H1 (cell line): ENCODE measurements around the gene LTB4R. TPM values are rescaled to one million over a fixed set of nuclear protein-coding genes. Genes with fewer than 3 reads are reported as not detected.

Source experiments
- CTCF ChIA-PET: fragments of 300-600 bp; sonication (Branson Sonifier 250); formaldehyde crosslinking; loops from one replicate; lab custom pipeline; 2021; ENCODE audit not compliant: partially characterized antibody; lab: Charles Lee
- POLR2A ChIA-PET: fragments of 300-600 bp; sonication (Branson Sonifier 250); formaldehyde crosslinking; loops from one replicate; lab custom pipeline; 2021; ENCODE audit warnings: inconsistent platforms; ENCODE audit not compliant: partially characterized antibody; lab: Charles Lee
- DNase-seq, 2 experiments: peaks; one replicate each; pipeline versions ENCODE4 v3.0.0 to v3.0.0-alpha.2; 2010 to 2022; ENCODE audit warnings: low spot score in 2 of 2, low read depth in 1 of 2, mixed read lengths in 1 of 2
- FAIRE-seq: peaks from 2 replicates; lab custom pipeline; 2011; peaks lifted over from hg19 to GRCh38; lab: Jason Lieb, UNC
- H2AFZ ChIP-seq: 2 replicates; pipeline ENCODE4 v1.8.1; 2012; ENCODE audit warnings: low read length, inconsistent platforms
- H2AK5ac ChIP-seq: 2 replicates; pipeline ENCODE4 v1.6.1; 2013; ENCODE audit warnings: low read depth, low read length
- H2BK120ac ChIP-seq: replicated peaks from 2 replicates; pipeline ENCODE3; 2013; ENCODE audit warnings: low read depth, low read length, inconsistent platforms
- H2BK12ac ChIP-seq: 2 replicates; pipeline ENCODE4 v1.6.1; 2013; ENCODE audit warnings: low read depth, low read length
- H2BK15ac ChIP-seq: 2 replicates; pipeline ENCODE4 v1.6.1; 2013; ENCODE audit warnings: low read length
- H2BK20ac ChIP-seq: 2 replicates; pipeline ENCODE4 v1.6.1; 2013; ENCODE audit warnings: low read length
- H2BK5ac ChIP-seq: 2 replicates; pipeline ENCODE4 v1.6.1; 2013; ENCODE audit warnings: low read depth, low read length
- H3K14ac ChIP-seq: 2 replicates; pipeline ENCODE4 v1.6.1; 2013; ENCODE audit warnings: inconsistent platforms; ENCODE audit not compliant: insufficient read length
- H3K18ac ChIP-seq: 2 replicates; pipeline ENCODE4 v1.6.1; 2013; ENCODE audit warnings: low read length; ENCODE audit errors: extremely low read depth
- H3K23ac ChIP-seq: 2 replicates; pipeline ENCODE4 v1.6.1; 2013; ENCODE audit warnings: inconsistent platforms; ENCODE audit not compliant: insufficient read length
- H3K23me2 ChIP-seq: 2 replicates; pipeline ENCODE4 v1.6.1; 2013; ENCODE audit warnings: low read depth, low read length
- H3K27ac ChIP-seq: 2 replicates; pipeline ENCODE4 v1.6.1; 2011; ENCODE audit warnings: low read depth, low read length, inconsistent platforms
- H3K27me3 ChIP-seq, 4 experiments: replicated peaks in 1 of 4; 1 replicate in 1 of 4; 2 replicates in 3 of 4; pipeline versions ENCODE4 v1.6.1 to v1.8.1; 2011 to 2013; ENCODE audit warnings: low read length in 3 of 4, mild to moderate bottlenecking in 3 of 4, inconsistent platforms in 2 of 4, mixed read lengths in 2 of 4, moderate library complexity in 1 of 4; ENCODE audit not compliant: control insufficient read depth in 3 of 4, insufficient read depth in 3 of 4; ENCODE audit errors: extremely low read depth in 1 of 4
- H3K36me3 ChIP-seq, 4 experiments: 2 replicates each; pipeline versions ENCODE4 v1.6.1 to v1.8.1; 2011 to 2013; ENCODE audit warnings: mild to moderate bottlenecking in 4 of 4, low read length in 3 of 4, moderate library complexity in 2 of 4, control low read depth in 1 of 4, inconsistent platforms in 1 of 4; ENCODE audit not compliant: insufficient read depth in 4 of 4, control insufficient read depth in 2 of 4
- H3K4ac ChIP-seq: replicated peaks from 2 replicates; pipeline ENCODE3; 2013; ENCODE audit warnings: low read length, low read depth, mixed read lengths, inconsistent platforms; ENCODE audit not compliant: insufficient read length
- H3K4me1 ChIP-seq, 4 experiments: replicated peaks in 1 of 4; 1 replicate in 1 of 4; 2 replicates in 3 of 4; pipeline versions ENCODE4 v1.6.1 to v1.8.1; 2011 to 2013; ENCODE audit warnings: low read length in 3 of 4, inconsistent platforms in 2 of 4, mixed read lengths in 1 of 4; ENCODE audit not compliant: insufficient read depth in 4 of 4, control insufficient read depth in 3 of 4
- H3K4me2 ChIP-seq, 2 experiments: 2 replicates each; pipeline versions ENCODE4 v1.6.1 to v1.8.1; 2011 to 2013; ENCODE audit warnings: low read depth in 2 of 2, low read length in 2 of 2, control low read depth in 1 of 2, inconsistent platforms in 1 of 2, mild to moderate bottlenecking in 1 of 2; ENCODE audit not compliant: insufficient read depth in 1 of 2
- H3K4me3 ChIP-seq, 4 experiments: fragments of 200-600, 300-600 bp in 1 of 4; sonication (generic), shearing (Covaris generic), sonication (Bioruptor Twin) in 1 of 4; 2 replicates each; pipeline versions ENCODE4 v1.5.1 to v1.8.1; 2011 to 2016; ENCODE audit warnings: low read length in 4 of 4, low read depth in 3 of 4, control low read depth in 2 of 4, inconsistent platforms in 2 of 4, mild to moderate bottlenecking in 2 of 4, mixed read lengths in 1 of 4, moderate library complexity in 1 of 4; ENCODE audit not compliant: insufficient read depth in 2 of 4; ENCODE audit errors: extremely low read depth in 1 of 4
- H3K56ac ChIP-seq: replicated peaks from 2 replicates; pipeline ENCODE3; 2013; ENCODE audit warnings: low read depth, mild to moderate bottlenecking, mixed read lengths, low read length, inconsistent platforms; ENCODE audit not compliant: insufficient read length
- H3K79me1 ChIP-seq: 2 replicates; pipeline ENCODE4 v1.6.1; 2013; ENCODE audit warnings: low read depth, low read length, control low read depth
- H3K79me2 ChIP-seq, 2 experiments: 2 replicates each; pipeline versions ENCODE4 v1.6.1 to v1.8.1; 2012 to 2013; ENCODE audit warnings: low read length in 2 of 2, mild to moderate bottlenecking in 2 of 2, inconsistent platforms in 1 of 2; ENCODE audit not compliant: insufficient read depth in 2 of 2, control insufficient read depth in 1 of 2
- H3K9ac ChIP-seq, 4 experiments: replicated peaks in 1 of 4; 1 replicate in 1 of 4; 2 replicates in 3 of 4; pipeline versions ENCODE4 v1.6.1 to v1.8.1; 2011 to 2013; ENCODE audit warnings: low read depth in 3 of 4, low read length in 3 of 4, control low read depth in 2 of 4, mild to moderate bottlenecking in 2 of 4, moderate library complexity in 2 of 4, inconsistent platforms in 1 of 4; ENCODE audit errors: extremely low read depth in 1 of 4
- H3K9me3 ChIP-seq, 2 experiments: 2 replicates each; pipeline versions ENCODE4 v1.6.1 to v1.8.1; 2012 to 2013; ENCODE audit warnings: mild to moderate bottlenecking in 2 of 2, moderate library complexity in 2 of 2, control low read depth in 1 of 2, inconsistent platforms in 1 of 2, low read depth in 1 of 2, low read length in 1 of 2, mixed read lengths in 1 of 2; ENCODE audit not compliant: insufficient read depth in 2 of 2
- H4K20me1 ChIP-seq, 2 experiments: replicated peaks in 1 of 2; 2 replicates each; pipeline versions ENCODE3 to v1.8.1; 2011 to 2013; ENCODE audit warnings: inconsistent platforms in 2 of 2, low read length in 2 of 2, mild to moderate bottlenecking in 1 of 2; ENCODE audit not compliant: insufficient read depth in 2 of 2, control insufficient read depth in 1 of 2
- H4K5ac ChIP-seq: 2 replicates; pipeline ENCODE4 v1.6.1; 2013; ENCODE audit warnings: low read length, low read depth, mixed read lengths, inconsistent platforms; ENCODE audit not compliant: insufficient read length
- H4K8ac ChIP-seq: 2 replicates; pipeline ENCODE4 v1.8.0; 2013; ENCODE audit warnings: mild to moderate bottlenecking, moderate library complexity, low read length, inconsistent platforms; ENCODE audit not compliant: insufficient read depth; ENCODE audit errors: extremely low read depth
- H4K91ac ChIP-seq: replicated peaks from 2 replicates; pipeline ENCODE3; 2013; ENCODE audit warnings: low read length, mixed read lengths, inconsistent platforms; ENCODE audit not compliant: insufficient read length
- FOSL1 ChIP-seq: IDR thresholded peaks from 2 replicates; pipeline ENCODE4 v1.6.1; 2011; ENCODE audit warnings: mild to moderate bottlenecking, low read depth, low read length, moderate library complexity; ENCODE audit not compliant: insufficient read depth
- WGBS, 2 experiments: shearing (Covaris generic) in 1 of 2; methylation state at CpG; one replicate each; pipeline versions ENCODE4 v1.1.6 to v1.1.7; 2013 to 2015; ENCODE audit warnings: low lambda C conversion rate in 2 of 2, mixed read lengths in 2 of 2, inconsistent platforms in 1 of 2, low coverage in 1 of 2, missing lambda C conversion rate in 1 of 2; ENCODE audit not compliant: insufficient replicate concordance in 2 of 2, insufficient coverage in 1 of 2, insufficient read length in 1 of 2; ENCODE audit errors: extremely low coverage in 1 of 2, missing lambda C conversion rate in 1 of 2; 5-methylcytosine and 5-hydroxymethylcytosine counted together
- polyA plus RNA-seq, 7 experiments: library from polyadenylated mRNA; depleted of rRNA in 3 of 7; stranded (reverse) in 5 of 7; unstranded in 2 of 7; fragments of >200 nt in 5 of 7; fragments of 200-250 nt in 2 of 7; gene quantifications; 1 replicate in 5 of 7; 2 replicates in 1 of 7; 4 replicates in 1 of 7; pipeline versions ENCODE4 v1.2.1 to v1.2.3, GENCODE V29; 2011 to 2013; ENCODE audit warnings: missing spikeins in 2 of 7, mixed read lengths in 2 of 7
- total RNA-seq: library from RNA; stranded (reverse); fragmentation: NEBNext Ultra II Directional; extraction: Animal tissue kit (Norgen Biotek cat#: 25700); gene quantifications from 2 replicates; pipeline ENCODE4 v1.2.1, GENCODE V29; 2021

The LTB4R gene
- total and polyA plus RNA-seq, 2 of the 8 experiments (the other 6 are each of a cell fraction or from before 2014, with no cell fraction given), result 4.1 to 6.7 TPM

- H3K4me1 ChIP-seq, result peaks cover 0 to 5% (median 2%) of the 10 kb centered on the region in 4 experiments; a peak in 4 of 7 replicates
- CTCF ChIA-PET, result interaction anchor here (1.3 to 8.6 kb wide), 7 partner anchors 8 to 41 kb away, joined by 3 to 94 read pairs (median 33); partner anchors contain the start of genes CIDEB, DHRS1, LTB4R2 and NOP9
- no peak overlapping the region for H3K9ac ChIP-seq
- no peaks in the 10 kb centered on the region for H3K79me1 ChIP-seq
- no peak overlapping the region for H3K27ac ChIP-seq
- no peaks in the 10 kb centered on the region for H3K9me3 ChIP-seq
- no peak overlapping the region for H2BK5ac ChIP-seq
- no peak overlapping the region for H2BK120ac ChIP-seq
- H4K91ac ChIP-seq, result no peak overlapping the region
- no peak for FAIRE-seq
- no peak overlapping the region for H3K23ac ChIP-seq
- H3K4me3 ChIP-seq, result no peak overlapping the region
- DNase-seq, result no peak
- H2BK12ac ChIP-seq, result no peak overlapping the region
- H4K5ac ChIP-seq, result no peak overlapping the region
- H3K56ac ChIP-seq, result no peak overlapping the region
- H3K79me2 ChIP-seq, result no peaks in the 10 kb centered on the region
- 94% methylated on average over 9 of the region's 9 CpGs; no CpG with 5 or more reads in 1 of the 2 experiments for WGBS, 2 experiments
- POLR2A ChIA-PET, result interaction anchor here (1.1 to 2.6 kb wide), 3 partner anchors 25 to 82 kb away, joined by 3 to 10 read pairs (median 3); partner anchors contain the start of gene TINF2
- no peak overlapping the region for H3K14ac ChIP-seq
- no peaks in the 10 kb centered on the region; a peak in 1 of 7 replicates for H3K27me3 ChIP-seq
- no peak overlapping the region for H2AFZ ChIP-seq
- peaks cover 5% of the 10 kb centered on the region for H3K23me2 ChIP-seq
- no peak overlapping the region for H2BK20ac ChIP-seq
- TF ChIP-seq FOSL1, result no peak
- no peak overlapping the region for H3K4me2 ChIP-seq
- no peak overlapping the region for H4K8ac ChIP-seq
- H3K18ac ChIP-seq, result no peak overlapping the region
- H3K36me3 ChIP-seq, result no peaks in the 10 kb centered on the region; a peak in 3 of 8 replicates
- H3K4ac ChIP-seq, result no peak overlapping the region
- no peak overlapping the region for H2BK15ac ChIP-seq
- peaks cover 0 to 2% of the 10 kb centered on the region in 2 experiments for H4K20me1 ChIP-seq
- no peak overlapping the region for H2AK5ac ChIP-seq
Observed at GRCh38 chr14:24267516-24267915, 43.8 kb upstream of the LTB4R start.
